Ascending aorta (tissue), 2 donors: ENCODE results near the gene CADPS2. TPM values are rescaled to one million over a fixed set of nuclear protein-coding genes. Genes with fewer than 3 reads are reported as not detected.

Source experiments
- DNase-seq, 2 donors: peaks; one replicate each; pipeline ENCODE4 v3.0.0-alpha.2; 2019; ENCODE audit warnings: low spot score in 2 of 2
- H3K27ac ChIP-seq, 2 donors: fragments of 200-600 bp; sonication (generic); one replicate each; pipeline ENCODE4 v1.5.1; 2016 to 2017; ENCODE audit warnings: mild to moderate bottlenecking in 1 of 2
- H3K27me3 ChIP-seq: fragments of 200-600 bp; sonication (generic); one replicate; pipeline ENCODE4 v1.5.1; 2017
- H3K36me3 ChIP-seq, 2 donors: fragments of 200-600 bp; sonication (generic); one replicate each; pipeline ENCODE4 v1.5.1; 2016
- H3K4me1 ChIP-seq, 2 donors: fragments of 200-600 bp; sonication (generic); one replicate each; pipeline ENCODE4 v1.5.1; 2016 to 2017; ENCODE audit warnings: mild to moderate bottlenecking in 1 of 2
- H3K4me3 ChIP-seq, 2 donors: fragments of 200-600 bp; sonication (generic); one replicate each; pipeline ENCODE4 v1.5.1; 2016 to 2017; ENCODE audit warnings: mild to moderate bottlenecking in 1 of 2
- H3K9me3 ChIP-seq, 2 donors: fragments of 200-600 bp; sonication (generic); one replicate each; pipeline ENCODE4 v1.5.1; 2016
- CTCF ChIP-seq, 3 experiments: fragments of 200-600 bp in 2 of 3; fragments of 450-650 bp in 1 of 3; sonication (generic) in 2 of 3; IDR thresholded peaks; one replicate each; pipeline ENCODE4 v1.5.1; 2016 to 2019; ENCODE audit warnings: antibody characterized with exemption in 3 of 3, mild to moderate bottlenecking in 1 of 3, moderate library complexity in 1 of 3
- intact Hi-C: fragments of 100-400 bp; cut with DNase I; formaldehyde crosslinking; loops from one replicate; pipeline ENCODE4 v1.15.1; 2023
- total RNA-seq: library from RNA; depleted of rRNA; stranded (reverse); fragments of >200 nt; gene quantifications from one replicate; pipeline ENCODE4 v1.1.0, GENCODE V29; 2016

Gene CADPS2
- total RNA-seq, 1 donor from 2014 or later: 31.8 TPM

- DNase-seq: no peak
- no peak overlapping the region for H3K4me3 ChIP-seq
- no peak overlapping the region for H3K27ac ChIP-seq
- H3K9me3 ChIP-seq: no peaks in the 10 kb centered on the region
- no peak for TF ChIP-seq CTCF (IDR thresholded peaks at IDR 0.05)
- no peaks in the 10 kb centered on the region for H3K36me3 ChIP-seq
- H3K4me1 ChIP-seq: no peaks in the 10 kb centered on the region
- intact Hi-C loops: no loop called here
- no peaks in the 10 kb centered on the region for H3K27me3 ChIP-seq
Measured at GRCh38 chr7:122546496-122546895, 339.8 kb downstream of the CADPS2 start.

- intact Hi-C loops: no loop called here
- H3K27me3 ChIP-seq: no peaks in the 10 kb centered on the region
- no peak overlapping the region for H3K4me3 ChIP-seq
- DNase-seq: peak in 1 of 2 donors; percentile 64
- H3K36me3 ChIP-seq: no peaks in the 10 kb centered on the region
- H3K27ac ChIP-seq: no peak overlapping the region
- no peak for TF ChIP-seq CTCF (IDR thresholded peaks at IDR 0.05)
- no peaks in the 10 kb centered on the region for H3K9me3 ChIP-seq
- H3K4me1 ChIP-seq: no peaks in the 10 kb centered on the region
Measured at GRCh38 chr7:122544463-122544862, 341.8 kb downstream of the CADPS2 start.

GRCh38 chr7:122543891-122544290, 342.4 kb downstream of the CADPS2 start:
- TF ChIP-seq CTCF (IDR thresholded peaks at IDR 0.05): no peak

GRCh38 chr7:122543166-122543565, 343.1 kb downstream of the CADPS2 start:
- Histone ChIP-seq H3K27ac (no peak overlapping the region), H3K36me3 (no peaks in the 10 kb centered on the region), H3K4me3 (no peak overlapping the region), H3K27me3 (no peaks in the 10 kb centered on the region), H3K4me1 (no peaks in the 10 kb centered on the region), H3K9me3 (no peaks in the 10 kb centered on the region)
- TF ChIP-seq CTCF (IDR thresholded peaks at IDR 0.05): no peak
- intact Hi-C loops: no loop called here
- DNase-seq: no peak

More at GRCh38 chr7:122543891-122544290, 342.4 kb downstream of the CADPS2 start:
- no peaks in the 10 kb centered on the region for H3K27me3 ChIP-seq
- no peaks in the 10 kb centered on the region for H3K9me3 ChIP-seq
- H3K27ac ChIP-seq: no peak overlapping the region
- no peak overlapping the region for H3K4me3 ChIP-seq
- DNase-seq: no peak
- no peaks in the 10 kb centered on the region for H3K4me1 ChIP-seq
- intact Hi-C loops: no loop called here
- no peaks in the 10 kb centered on the region for H3K36me3 ChIP-seq

- Histone ChIP-seq H3K27ac (no peak overlapping the region), H3K27me3 (no peaks in the 10 kb centered on the region), H3K9me3 (no peaks in the 10 kb centered on the region), H3K4me3 (no peak overlapping the region), H3K4me1 (no peaks in the 10 kb centered on the region), H3K36me3 (no peaks in the 10 kb centered on the region)
- no peak for TF ChIP-seq CTCF (IDR thresholded peaks at IDR 0.05)
- no peak for DNase-seq
- intact Hi-C loops: no loop called here
Measured at GRCh38 chr7:122535086-122535485, 351.2 kb downstream of the CADPS2 start.
